Measurements from ENCODE around the gene EDC3.

DNA sequence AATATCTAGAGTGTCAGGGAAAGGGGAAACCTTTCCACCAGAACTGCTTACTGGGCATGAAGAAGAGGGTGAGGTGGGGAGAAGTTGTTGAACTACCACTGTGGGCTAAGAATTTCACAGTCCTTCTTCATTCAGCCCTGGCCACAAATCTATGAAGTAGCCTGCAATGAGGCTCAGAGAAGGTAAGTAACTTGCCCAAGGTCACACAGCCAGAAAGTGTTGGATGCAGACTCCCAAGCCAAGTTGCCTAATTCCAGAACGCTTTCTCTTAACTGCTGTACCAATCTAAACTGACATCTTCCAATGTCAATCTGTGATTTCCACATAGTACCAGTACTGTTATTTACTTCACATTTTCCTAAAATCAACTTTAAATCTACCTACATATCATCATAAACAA, 27.4 kb upstream of the EDC3 start:
- TF ChIP-seq, protein P1, sequence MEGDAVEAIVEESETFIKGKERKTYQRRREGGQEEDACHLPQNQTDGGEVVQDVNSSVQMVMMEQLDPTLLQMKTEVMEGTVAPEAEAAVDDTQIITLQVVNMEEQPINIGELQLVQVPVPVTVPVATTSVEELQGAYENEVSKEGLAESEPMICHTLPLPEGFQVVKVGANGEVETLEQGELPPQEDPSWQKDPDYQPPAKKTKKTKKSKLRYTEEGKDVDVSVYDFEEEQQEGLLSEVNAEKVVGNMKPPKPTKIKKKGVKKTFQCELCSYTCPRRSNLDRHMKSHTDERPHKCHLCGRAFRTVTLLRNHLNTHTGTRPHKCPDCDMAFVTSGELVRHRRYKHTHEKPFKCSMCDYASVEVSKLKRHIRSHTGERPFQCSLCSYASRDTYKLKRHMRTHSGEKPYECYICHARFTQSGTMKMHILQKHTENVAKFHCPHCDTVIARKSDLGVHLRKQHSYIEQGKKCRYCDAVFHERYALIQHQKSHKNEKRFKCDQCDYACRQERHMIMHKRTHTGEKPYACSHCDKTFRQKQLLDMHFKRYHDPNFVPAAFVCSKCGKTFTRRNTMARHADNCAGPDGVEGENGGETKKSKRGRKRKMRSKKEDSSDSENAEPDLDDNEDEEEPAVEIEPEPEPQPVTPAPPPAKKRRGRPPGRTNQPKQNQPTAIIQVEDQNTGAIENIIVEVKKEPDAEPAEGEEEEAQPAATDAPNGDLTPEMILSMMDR (conservative IDR thresholded peaks at IDR 0.05; ENCODE audit: low read depth in 2 of 2): no peak
- no peak for TF ChIP-seq POLR2AphosphoS5 (IDR thresholded peaks at IDR 0.05; ENCODE audit: low read depth)
- no peak for TF ChIP-seq EZH2phosphoT487 (IDR thresholded peaks at IDR 0.05; ENCODE audit: unreplicated experiment)
- no peak for TF ChIP-seq EZH2 (IDR thresholded peaks at IDR 0.05; ENCODE audit: low read depth, unreplicated experiment)
- TF ChIP-seq JUNB (IDR thresholded peaks at IDR 0.05; ENCODE audit: unreplicated experiment): no peak
- TF ChIP-seq, protein P2, sequence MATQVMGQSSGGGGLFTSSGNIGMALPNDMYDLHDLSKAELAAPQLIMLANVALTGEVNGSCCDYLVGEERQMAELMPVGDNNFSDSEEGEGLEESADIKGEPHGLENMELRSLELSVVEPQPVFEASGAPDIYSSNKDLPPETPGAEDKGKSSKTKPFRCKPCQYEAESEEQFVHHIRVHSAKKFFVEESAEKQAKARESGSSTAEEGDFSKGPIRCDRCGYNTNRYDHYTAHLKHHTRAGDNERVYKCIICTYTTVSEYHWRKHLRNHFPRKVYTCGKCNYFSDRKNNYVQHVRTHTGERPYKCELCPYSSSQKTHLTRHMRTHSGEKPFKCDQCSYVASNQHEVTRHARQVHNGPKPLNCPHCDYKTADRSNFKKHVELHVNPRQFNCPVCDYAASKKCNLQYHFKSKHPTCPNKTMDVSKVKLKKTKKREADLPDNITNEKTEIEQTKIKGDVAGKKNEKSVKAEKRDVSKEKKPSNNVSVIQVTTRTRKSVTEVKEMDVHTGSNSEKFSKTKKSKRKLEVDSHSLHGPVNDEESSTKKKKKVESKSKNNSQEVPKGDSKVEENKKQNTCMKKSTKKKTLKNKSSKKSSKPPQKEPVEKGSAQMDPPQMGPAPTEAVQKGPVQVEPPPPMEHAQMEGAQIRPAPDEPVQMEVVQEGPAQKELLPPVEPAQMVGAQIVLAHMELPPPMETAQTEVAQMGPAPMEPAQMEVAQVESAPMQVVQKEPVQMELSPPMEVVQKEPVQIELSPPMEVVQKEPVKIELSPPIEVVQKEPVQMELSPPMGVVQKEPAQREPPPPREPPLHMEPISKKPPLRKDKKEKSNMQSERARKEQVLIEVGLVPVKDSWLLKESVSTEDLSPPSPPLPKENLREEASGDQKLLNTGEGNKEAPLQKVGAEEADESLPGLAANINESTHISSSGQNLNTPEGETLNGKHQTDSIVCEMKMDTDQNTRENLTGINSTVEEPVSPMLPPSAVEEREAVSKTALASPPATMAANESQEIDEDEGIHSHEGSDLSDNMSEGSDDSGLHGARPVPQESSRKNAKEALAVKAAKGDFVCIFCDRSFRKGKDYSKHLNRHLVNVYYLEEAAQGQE (IDR thresholded peaks at IDR 0.05; ENCODE audit: unreplicated experiment): no peak

Data from GM23338 (cell line).